HepG2 (cell line): ENCODE measurements around the gene CFAP90. TPM values are rescaled to one million over a fixed set of nuclear protein-coding genes. Genes with fewer than 3 reads are reported as not detected.

Source experiments
- AGO2 ChIP-seq: fragments of 200-400 bp; formaldehyde crosslinking; optimal IDR thresholded peaks from 2 replicates; pipeline ENCODE3; 2017; ENCODE audit warnings: mild to moderate bottlenecking, low read depth, low read length, moderate library complexity
- DRAP1 ChIP-seq: IDR thresholded peaks from 2 replicates; pipeline ENCODE4 v1.6.1; 2016; ENCODE audit warnings: missing genetic modification reagents, missing compliant biosample characterization
- GFI1 ChIP-seq: sonication (generic); formaldehyde crosslinking; IDR thresholded peaks from 2 replicates; pipeline ENCODE4 v1.5.0; 2020; ENCODE audit warnings: missing genetic modification reagents, mild to moderate bottlenecking, borderline replicate concordance
- HOXA5 ChIP-seq: sonication (generic); formaldehyde crosslinking; IDR thresholded peaks from 2 replicates; pipeline ENCODE4 v1.4.0; 2020; ENCODE audit warnings: missing genetic modification reagents
- MTERF4 ChIP-seq: sonication (generic); formaldehyde crosslinking; IDR thresholded peaks from 2 replicates; pipeline ENCODE4 v1.8.0; 2023; ENCODE audit warnings: mild to moderate bottlenecking, missing genetic modification reagents
- RCOR2 ChIP-seq: IDR thresholded peaks from 2 replicates; pipeline ENCODE4 v1.6.1; 2016; ENCODE audit warnings: missing biosample characterization, missing genetic modification reagents
- SNAPC2 ChIP-seq: sonication (generic); formaldehyde crosslinking; IDR thresholded peaks from 2 replicates; pipeline ENCODE4 v1.8.1; 2022; ENCODE audit warnings: mild to moderate bottlenecking, missing genetic modification reagents
- TFE3 ChIP-seq: IDR thresholded peaks from 2 replicates; pipeline ENCODE4 v1.6.1; 2016
- TSC22D2 ChIP-seq: sonication (generic); formaldehyde crosslinking; IDR thresholded peaks from 2 replicates; pipeline ENCODE4 v1.5.1; 2020; ENCODE audit warnings: missing genetic modification reagents, mild to moderate bottlenecking, borderline replicate concordance
- ZBTB40 ChIP-seq, 2 experiments: fragments of 450-650 bp in 1 of 2; sonication (generic) in 1 of 2; formaldehyde crosslinking in 1 of 2; IDR thresholded peaks; 2 replicates each; pipeline versions ENCODE4 v1.6.1 to v1.8.0; 2016 to 2022; ENCODE audit warnings: antibody characterized with exemption in 1 of 2, mild to moderate bottlenecking in 1 of 2, missing genetic modification reagents in 1 of 2
- ZBTB42 ChIP-seq: sonication (generic); formaldehyde crosslinking; IDR thresholded peaks from 2 replicates; pipeline ENCODE4 v1.5.0; 2020; ENCODE audit warnings: mild to moderate bottlenecking, missing genetic modification reagents
- ZNF574 ChIP-seq: sonication (generic); formaldehyde crosslinking; IDR thresholded peaks from 2 replicates; pipeline ENCODE4 v1.4.0; 2020; ENCODE audit warnings: missing genetic modification reagents
- ZNF788 ChIP-seq: sonication (generic); formaldehyde crosslinking; IDR thresholded peaks from 2 replicates; pipeline ENCODE4 v1.5.0; 2020; ENCODE audit warnings: mild to moderate bottlenecking, missing genetic modification reagents, borderline replicate concordance
- polyA plus RNA-seq, 8 experiments: library from polyadenylated mRNA; depleted of rRNA in 3 of 8; stranded (reverse) in 7 of 8; unstranded in 1 of 8; fragments of >200 nt; fragmentation: Illumina TruSeq in 4 of 8; extraction: Trizol in 4 of 8; gene quantifications; 2 replicates each; pipeline versions ENCODE4 v1.2.1 to v1.2.3, GENCODE V29; 2011 to 2016; ENCODE audit warnings: low read depth in 4 of 8, missing spikeins in 1 of 8, mixed read lengths in 1 of 8; ENCODE audit not compliant: insufficient read depth in 1 of 8
- total RNA-seq, 5 experiments: library from RNA; depleted of rRNA; stranded (reverse); fragments of >200 nt; fragmentation: Illumina TruSeq; extraction: Trizol; gene quantifications; 2 replicates each; pipeline ENCODE4 v1.2.3, GENCODE V29; 2016; ENCODE audit warnings: low read depth in 1 of 5

Gene CFAP90
- total and polyA plus RNA-seq, 2 of the 13 experiments (the other 11 are each of a cell fraction or from before 2014, with no cell fraction given), result 0.11 TPM; not detected in 1

- TF ChIP-seq TFE3 (CRISPR knock-in tag) (no peak), GFI1 (no peak), ZNF574 (CRISPR knock-in tag) (0 out of 2 replicates have a peak, but pooled peaks have one; percentile 6), ZNF788 (CRISPR knock-in tag) (no peak), ZBTB40 (IDR thresholded peaks at IDR 0.05) (no peak), ZBTB40 (CRISPR knock-in tag; IDR thresholded peaks at IDR 0.05) (no peak), MTERF4 (CRISPR knock-in tag) (no peak), SNAPC2 (CRISPR knock-in tag) (no peak), DRAP1 (CRISPR knock-in tag) (no peak), TSC22D2 (CRISPR knock-in tag) (no peak), RCOR2 (CRISPR knock-in tag) (no peak), ZBTB42 (CRISPR knock-in tag) (0 out of 2 replicates have a peak, but pooled peaks have one; percentile 3), HOXA5 (0 out of 2 replicates have a peak, but pooled peaks have one; percentile 0), AGO2 (peak; percentile 52)
- TF ChIP-seq, all 625 proteins: peak for 24
Measured at GRCh38 chr5:7869474-7870136, 18.7 kb upstream of the CFAP90 start (continued).
